ENCODE data around the gene SMG9. TPM values are rescaled to one million over a fixed set of nuclear protein-coding genes. Genes with fewer than 3 reads are reported as not detected.

The SMG9 gene
- total and polyA plus RNA-seq, 2 donors (not counting 1 experiment from before 2014, with no cell fraction given), result 6.0 to 6.1 TPM

DNA sequence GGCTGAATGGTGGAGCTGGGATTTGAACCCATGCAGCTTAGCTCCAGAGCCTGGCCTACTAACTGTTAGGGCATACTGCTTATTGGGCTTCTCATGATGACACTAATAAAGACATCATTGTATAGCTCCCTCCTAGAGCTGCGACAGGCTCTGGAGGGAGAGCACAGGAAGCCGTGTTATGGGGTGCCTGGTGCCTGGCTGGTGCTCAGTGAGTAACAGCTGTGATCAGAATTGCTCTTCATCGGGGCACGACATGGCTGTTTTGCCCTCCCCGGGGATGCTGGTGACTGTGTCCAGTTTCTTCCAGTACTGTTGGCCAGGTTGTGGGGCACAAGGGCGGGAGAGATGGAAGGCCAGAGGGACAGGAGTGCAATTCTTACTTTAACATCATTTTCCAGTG, 42.4 kb upstream of the SMG9 start:
- Histone ChIP-seq H2AFZ (ENCODE audit: low read length) (no peak overlapping the region), H3K79me2 (ENCODE audit: control insufficient read depth, insufficient read depth, low read length) (no peaks in the 10 kb centered on the region), H3K27me3 (ENCODE audit: control insufficient read depth, insufficient read depth, low read length) (peaks cover 16% of the 10 kb centered on the region), H3K27ac (ENCODE audit: insufficient read depth, low read length) (no peak overlapping the region), H3K4me2 (ENCODE audit: extremely low read depth, insufficient read depth, low read length) (no peak overlapping the region), H3K9ac (ENCODE audit: insufficient read depth, low read length) (no peak overlapping the region), H3K36me3 (ENCODE audit: control insufficient read depth, insufficient read depth, low read length) (no peaks in the 10 kb centered on the region), H3K4me1 (ENCODE audit: control insufficient read depth, extremely low read depth, insufficient read depth, low read length) (no peaks in the 10 kb centered on the region), H4K20me1 (ENCODE audit: control insufficient read depth, extremely low read depth, insufficient read depth, low read length) (no peaks in the 10 kb centered on the region), H3K4me3 (replicated peaks in 1 of 4; ENCODE audit: control extremely low read depth in 1 of 4, insufficient read depth in 1 of 4, low read depth in 3 of 4, low read length in 4 of 4) (no peak overlapping the region), H3K9me3 (ENCODE audit: control insufficient read depth, insufficient read depth, low read depth, low read length) (no peaks in the 10 kb centered on the region)
- TF ChIP-seq EZH2 (IDR thresholded peaks at IDR 0.05; ENCODE audit: low read length, missing control alignments), result no peak
- TF ChIP-seq, protein P1, sequence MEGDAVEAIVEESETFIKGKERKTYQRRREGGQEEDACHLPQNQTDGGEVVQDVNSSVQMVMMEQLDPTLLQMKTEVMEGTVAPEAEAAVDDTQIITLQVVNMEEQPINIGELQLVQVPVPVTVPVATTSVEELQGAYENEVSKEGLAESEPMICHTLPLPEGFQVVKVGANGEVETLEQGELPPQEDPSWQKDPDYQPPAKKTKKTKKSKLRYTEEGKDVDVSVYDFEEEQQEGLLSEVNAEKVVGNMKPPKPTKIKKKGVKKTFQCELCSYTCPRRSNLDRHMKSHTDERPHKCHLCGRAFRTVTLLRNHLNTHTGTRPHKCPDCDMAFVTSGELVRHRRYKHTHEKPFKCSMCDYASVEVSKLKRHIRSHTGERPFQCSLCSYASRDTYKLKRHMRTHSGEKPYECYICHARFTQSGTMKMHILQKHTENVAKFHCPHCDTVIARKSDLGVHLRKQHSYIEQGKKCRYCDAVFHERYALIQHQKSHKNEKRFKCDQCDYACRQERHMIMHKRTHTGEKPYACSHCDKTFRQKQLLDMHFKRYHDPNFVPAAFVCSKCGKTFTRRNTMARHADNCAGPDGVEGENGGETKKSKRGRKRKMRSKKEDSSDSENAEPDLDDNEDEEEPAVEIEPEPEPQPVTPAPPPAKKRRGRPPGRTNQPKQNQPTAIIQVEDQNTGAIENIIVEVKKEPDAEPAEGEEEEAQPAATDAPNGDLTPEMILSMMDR (conservative IDR thresholded peaks at IDR 0.05 in 1 of 2, IDR thresholded peaks at IDR 0.05 in 1 of 2; ENCODE audit: low read depth in 1 of 2, low read length in 2 of 2), result no peak
- DNase-seq (ENCODE audit: low read depth in 2 of 2), result no peak

DNA sequence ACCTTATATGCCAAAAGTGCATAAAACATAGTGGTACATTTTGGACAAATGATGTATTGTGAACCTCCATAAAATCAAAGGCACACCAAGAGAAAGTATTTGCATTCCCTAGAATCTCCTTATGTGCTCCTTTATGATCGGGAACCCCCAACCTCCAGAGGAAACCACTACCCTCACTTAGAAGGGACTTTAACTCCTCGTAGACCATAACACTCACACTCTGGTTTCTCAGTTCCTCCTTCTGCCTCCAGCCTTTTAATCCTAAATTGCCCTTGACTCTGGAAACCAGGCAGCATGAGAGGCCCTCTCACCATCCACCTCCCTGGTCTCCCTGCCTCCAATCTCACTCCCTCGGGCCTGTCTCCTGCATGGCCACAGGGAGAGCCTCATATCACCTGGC, 35.8 kb upstream of the SMG9 start:
- H3K4me1 ChIP-seq (ENCODE audit: control insufficient read depth, extremely low read depth, insufficient read depth, low read length), result no peaks in the 10 kb centered on the region
- TF ChIP-seq, protein P1 (conservative IDR thresholded peaks at IDR 0.05 in 1 of 2, IDR thresholded peaks at IDR 0.05 in 1 of 2; ENCODE audit: low read depth in 1 of 2, low read length in 2 of 2), result no peak
- no peak for TF ChIP-seq EZH2 (IDR thresholded peaks at IDR 0.05; ENCODE audit: low read length, missing control alignments)
- no peaks in the 10 kb centered on the region for H4K20me1 ChIP-seq (ENCODE audit: control insufficient read depth, extremely low read depth, insufficient read depth, low read length)
- H3K27me3 ChIP-seq (ENCODE audit: control insufficient read depth, insufficient read depth, low read length), result peaks cover 2% of the 10 kb centered on the region
- H3K9me3 ChIP-seq (ENCODE audit: control insufficient read depth, insufficient read depth, low read depth, low read length), result no peaks in the 10 kb centered on the region
- no peak for DNase-seq (ENCODE audit: low read depth in 2 of 2)
- H3K4me2 ChIP-seq (ENCODE audit: extremely low read depth, insufficient read depth, low read length), result no peak overlapping the region
- H3K27ac ChIP-seq (ENCODE audit: insufficient read depth, low read length), result no peak overlapping the region
- H3K4me3 ChIP-seq (replicated peaks in 1 of 4; ENCODE audit: control extremely low read depth in 1 of 4, insufficient read depth in 1 of 4, low read depth in 3 of 4, low read length in 4 of 4), result no peak overlapping the region
- no peaks in the 10 kb centered on the region for H3K79me2 ChIP-seq (ENCODE audit: control insufficient read depth, insufficient read depth, low read length)
- no peak overlapping the region for H3K9ac ChIP-seq (ENCODE audit: insufficient read depth, low read length)
- H2AFZ ChIP-seq (ENCODE audit: low read length), result no peak overlapping the region
- H3K36me3 ChIP-seq (ENCODE audit: control insufficient read depth, insufficient read depth, low read length), result no peaks in the 10 kb centered on the region

DNA sequence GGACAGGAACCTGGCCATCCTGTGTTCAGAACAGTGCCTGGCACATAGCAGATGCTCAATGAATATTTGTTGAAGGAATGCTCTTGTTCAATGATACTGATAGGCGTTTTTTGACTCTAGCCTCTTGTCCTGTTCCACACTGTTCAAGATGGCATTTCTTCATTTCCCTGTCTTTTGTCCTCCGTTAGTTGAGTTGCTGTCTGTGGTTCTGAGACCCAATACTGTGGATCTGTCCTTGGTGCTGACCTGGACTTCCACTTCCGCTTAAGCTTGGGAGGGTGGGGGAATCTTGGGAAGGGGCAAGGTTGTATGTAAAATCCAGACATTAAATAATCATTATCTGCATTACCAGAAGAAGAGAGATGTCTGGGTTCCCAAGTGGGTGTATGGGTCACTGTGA, 34.3 kb upstream of the SMG9 start:
- Histone ChIP-seq H3K9ac (ENCODE audit: insufficient read depth, low read length) (no peak overlapping the region), H2AFZ (ENCODE audit: low read length) (no peak overlapping the region), H3K9me3 (ENCODE audit: control insufficient read depth, insufficient read depth, low read depth, low read length) (no peaks in the 10 kb centered on the region), H3K4me3 (replicated peaks in 1 of 4; ENCODE audit: control extremely low read depth in 1 of 4, insufficient read depth in 1 of 4, low read depth in 3 of 4, low read length in 4 of 4) (no peak overlapping the region), H3K36me3 (ENCODE audit: control insufficient read depth, insufficient read depth, low read length) (no peaks in the 10 kb centered on the region), H3K27ac (ENCODE audit: insufficient read depth, low read length) (no peak overlapping the region), H3K4me2 (ENCODE audit: extremely low read depth, insufficient read depth, low read length) (no peak overlapping the region), H4K20me1 (ENCODE audit: control insufficient read depth, extremely low read depth, insufficient read depth, low read length) (no peaks in the 10 kb centered on the region), H3K4me1 (ENCODE audit: control insufficient read depth, extremely low read depth, insufficient read depth, low read length) (peaks cover 12% of the 10 kb centered on the region), H3K79me2 (ENCODE audit: control insufficient read depth, insufficient read depth, low read length) (no peaks in the 10 kb centered on the region), H3K27me3 (ENCODE audit: control insufficient read depth, insufficient read depth, low read length) (no peaks in the 10 kb centered on the region)
- DNase-seq (ENCODE audit: low read depth in 2 of 2), result peak; percentile 44 to 58
- no peak for TF ChIP-seq EZH2 (IDR thresholded peaks at IDR 0.05; ENCODE audit: low read length, missing control alignments)
- TF ChIP-seq, protein P1 (conservative IDR thresholded peaks at IDR 0.05 in 1 of 2, IDR thresholded peaks at IDR 0.05 in 1 of 2; ENCODE audit: low read depth in 1 of 2, low read length in 2 of 2), result no peak

Measured in fibroblast of lung (primary cell).